HepG2 (cell line): Measurements from ENCODE around the gene NABP2. TPM values are rescaled to one million over a fixed set of nuclear protein-coding genes. Genes with fewer than 3 reads are reported as not detected.

Experiments used
- GATA4 ChIP-seq: sonication (generic); IDR thresholded peaks from 2 replicates; pipeline ENCODE4 v1.6.1; 2016; ENCODE audit warnings: antibody characterized with exemption, low read depth, borderline replicate concordance
- HDAC1 ChIP-seq: sonication (generic); formaldehyde crosslinking; IDR thresholded peaks from 2 replicates; pipeline ENCODE4 v1.5.1; 2020; ENCODE audit warnings: mild to moderate bottlenecking, missing genetic modification reagents
- KAT7 ChIP-seq: IDR thresholded peaks from 2 replicates; pipeline ENCODE4 v1.6.1; 2018; ENCODE audit warnings: borderline replicate concordance, missing compliant biosample characterization
- MYC ChIP-seq: sonication (generic); formaldehyde crosslinking; IDR thresholded peaks from 2 replicates; pipeline ENCODE4 v1.9.0; 2021; ENCODE audit warnings: missing genetic modification reagents, borderline replicate concordance
- SOX13 ChIP-seq, 3 experiments: fragments of 450-650 bp in 1 of 3; sonication (generic) in 1 of 3; formaldehyde crosslinking in 1 of 3; IDR thresholded peaks in 2 of 3; conservative IDR thresholded peaks in 1 of 3; 2 replicates each; pipeline versions ENCODE4 v1.5.0 to v1.6.1; 2016 to 2020; ENCODE audit warnings: antibody characterized with exemption in 1 of 3, mild to moderate bottlenecking in 1 of 3, missing compliant biosample characterization in 1 of 3, missing genetic modification reagents in 1 of 3, moderate library complexity in 1 of 3
- STAT6 ChIP-seq: sonication (generic); formaldehyde crosslinking; IDR thresholded peaks from 2 replicates; pipeline ENCODE4 v1.4.0; 2020; ENCODE audit warnings: missing genetic modification reagents, mild to moderate bottlenecking, borderline replicate concordance
- TFDP2 ChIP-seq: sonication (generic); formaldehyde crosslinking; IDR thresholded peaks from 2 replicates; pipeline ENCODE4 v1.4.0; 2020; ENCODE audit warnings: missing genetic modification reagents
- ZBTB2 ChIP-seq: sonication (generic); formaldehyde crosslinking; IDR thresholded peaks from 2 replicates; pipeline ENCODE4 v1.8.0; 2022; ENCODE audit warnings: low read depth, missing genetic modification reagents
- ZBTB7A ChIP-seq: sonication (generic); formaldehyde crosslinking; IDR thresholded peaks from 2 replicates; pipeline ENCODE4 v1.8.0; 2022; ENCODE audit warnings: mild to moderate bottlenecking, missing genetic modification reagents
- ZFP82 ChIP-seq: sonication (generic); formaldehyde crosslinking; IDR thresholded peaks from 2 replicates; pipeline ENCODE4 v1.5.1; 2020; ENCODE audit warnings: mild to moderate bottlenecking, missing genetic modification reagents, borderline replicate concordance
- ZMYM3 ChIP-seq: sonication (generic); formaldehyde crosslinking; IDR thresholded peaks from 2 replicates; pipeline ENCODE4 v1.5.1; 2020; ENCODE audit warnings: mild to moderate bottlenecking, missing genetic modification reagents
- ZNF724P ChIP-seq: sonication (generic); formaldehyde crosslinking; IDR thresholded peaks from 2 replicates; pipeline ENCODE4 v1.8.0; 2022; ENCODE audit warnings: missing genetic modification reagents, borderline replicate concordance
- ZNF883 ChIP-seq: sonication (generic); formaldehyde crosslinking; IDR thresholded peaks from 2 replicates; pipeline ENCODE4 v1.5.1; 2020; ENCODE audit warnings: mild to moderate bottlenecking, missing genetic modification reagents; ENCODE audit errors: not compliant biosample characterization
- polyA plus RNA-seq, 8 experiments: library from polyadenylated mRNA; depleted of rRNA in 3 of 8; stranded (reverse) in 7 of 8; unstranded in 1 of 8; fragments of >200 nt; fragmentation: Illumina TruSeq in 4 of 8; extraction: Trizol in 4 of 8; gene quantifications; 2 replicates each; pipeline versions ENCODE4 v1.2.1 to v1.2.3, GENCODE V29; 2011 to 2016; ENCODE audit warnings: low read depth in 4 of 8, missing spikeins in 1 of 8, mixed read lengths in 1 of 8; ENCODE audit not compliant: insufficient read depth in 1 of 8
- total RNA-seq, 5 experiments: library from RNA; depleted of rRNA; stranded (reverse); fragments of >200 nt; fragmentation: Illumina TruSeq; extraction: Trizol; gene quantifications; 2 replicates each; pipeline ENCODE4 v1.2.3, GENCODE V29; 2016; ENCODE audit warnings: low read depth in 1 of 5
- TF ChIP-seq, protein P1 (sequence below): sonication (generic); formaldehyde crosslinking; IDR thresholded peaks from 2 replicates; pipeline ENCODE4 v1.5.1; 2020; ENCODE audit warnings: mild to moderate bottlenecking, missing genetic modification reagents, moderate library complexity

Gene NABP2
- total and polyA plus RNA-seq, 2 of the 13 experiments (the other 11 are each of a cell fraction or from before 2014, with no cell fraction given) = 33.2 to 35.5 TPM

GRCh38 chr12:56258068-56258819 is 34.1 kb downstream of the NABP2 start, which contains the start of gene ANKRD52 (continued):
- TF ChIP-seq TFDP2 (0 out of 2 replicates have a peak, but pooled peaks have one; percentile 13), ZMYM3 (no peak), STAT6 (CRISPR knock-in tag) (no peak), ZBTB7A (peak; percentile 33; the same call in 1 of the 2 replicates), HDAC1 (CRISPR knock-in tag) (peak; percentile 58; the same call in 1 of the 2 replicates), ZFP82 (CRISPR knock-in tag) (peak; percentile 80; the same call in 1 of the 2 replicates), GATA4 (peak; percentile 25; the same call in 1 of the 2 replicates), ZNF883 (CRISPR knock-in tag) (peak; percentile 64), ZBTB2 (CRISPR knock-in tag) (peak; percentile 81), ZNF724P (CRISPR knock-in tag) (peak; percentile 58; the same call in 1 of the 2 replicates), KAT7 (CRISPR knock-in tag) (peak; percentile 55; the same call in 1 of the 2 replicates), SOX13 (IDR thresholded peaks at IDR 0.05) (peak; percentile 14; the same call in 1 of the 2 replicates), SOX13 (CRISPR knock-in tag; conservative IDR thresholded peaks at IDR 0.05 in 1 of 2, IDR thresholded peaks at IDR 0.05 in 1 of 2) (no peak), MYC (CRISPR knock-in tag) (0 out of 2 replicates have a peak, but pooled peaks have one; percentile 17)
- TF ChIP-seq, protein P1, sequence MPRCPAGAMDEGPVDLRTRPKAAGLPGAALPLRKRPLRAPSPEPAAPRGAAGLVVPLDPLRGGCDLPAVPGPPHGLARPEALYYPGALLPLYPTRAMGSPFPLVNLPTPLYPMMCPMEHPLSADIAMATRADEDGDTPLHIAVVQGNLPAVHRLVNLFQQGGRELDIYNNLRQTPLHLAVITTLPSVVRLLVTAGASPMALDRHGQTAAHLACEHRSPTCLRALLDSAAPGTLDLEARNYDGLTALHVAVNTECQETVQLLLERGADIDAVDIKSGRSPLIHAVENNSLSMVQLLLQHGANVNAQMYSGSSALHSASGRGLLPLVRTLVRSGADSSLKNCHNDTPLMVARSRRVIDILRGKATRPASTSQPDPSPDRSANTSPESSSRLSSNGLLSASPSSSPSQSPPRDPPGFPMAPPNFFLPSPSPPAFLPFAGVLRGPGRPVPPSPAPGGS (CRISPR knock-in tag) = peak; percentile 46; the same call in 1 of the 2 replicates
